Fibroblast of the aortic adventitia (primary cell): ENCODE results near the gene SRGAP3. TPM values are rescaled to one million over a fixed set of nuclear protein-coding genes. Genes with fewer than 3 reads are reported as not detected.

Experiments used
- DNase-seq: peaks from one replicate; pipeline ENCODE4 v3.0.0-alpha.2; 2010; ENCODE audit warnings: low read depth
- H3K4me3 ChIP-seq: 2 replicates; pipeline ENCODE4 v1.5.1; 2011; ENCODE audit warnings: low read depth, mild to moderate bottlenecking, control low read depth, low read length, moderate library complexity
- CTCF ChIP-seq: IDR thresholded peaks from 2 replicates; pipeline ENCODE4 v1.5.1; 2011; ENCODE audit warnings: mild to moderate bottlenecking, low read length, control low read depth, inconsistent platforms; ENCODE audit not compliant: insufficient read depth
- total RNA-seq: library from RNA; depleted of rRNA; stranded (reverse); fragments of >200 nt; gene quantifications from 2 replicates; pipeline ENCODE4 v1.2.3, GENCODE V29; 2012; ENCODE audit warnings: low replicate concordance

The SRGAP3 gene
- total RNA-seq, 1 donor, result 4.6 TPM

- DNase-seq, result no peak
- H3K4me3 ChIP-seq, result no peak overlapping the region
- no peak for TF ChIP-seq CTCF
Measured at GRCh38 chr3:9201266-9201665, 48.2 kb downstream of the SRGAP3 start.

GRCh38 chr3:9199775-9200174 lies 49.7 kb downstream of the SRGAP3 start:
- no peak for TF ChIP-seq CTCF
- no peak for DNase-seq
- H3K4me3 ChIP-seq, result no peak overlapping the region

GRCh38 chr3:9198899-9199335 lies 50.5 kb downstream of the SRGAP3 start:
- no peak for DNase-seq
- H3K4me3 ChIP-seq, result no peak overlapping the region
- no peak for TF ChIP-seq CTCF

GRCh38 chr3:9198261-9198660 lies 51.2 kb downstream of the SRGAP3 start:
- no peak for DNase-seq
- no peak overlapping the region for H3K4me3 ChIP-seq
- no peak for TF ChIP-seq CTCF

- DNase-seq, result no peak
- TF ChIP-seq CTCF, result no peak
- no peak overlapping the region for H3K4me3 ChIP-seq
Measured at GRCh38 chr3:9196020-9196419, 53.4 kb downstream of the SRGAP3 start.

GRCh38 chr3:9195390-9195789 lies 54.1 kb downstream of the SRGAP3 start:
- no peak for TF ChIP-seq CTCF
- H3K4me3 ChIP-seq, result no peak overlapping the region
- DNase-seq, result no peak

- no peak overlapping the region for H3K4me3 ChIP-seq
Measured at GRCh38 chr3:9194509-9195184, 54.8 kb downstream of the SRGAP3 start.

More at GRCh38 chr3:9194509-9195184, 54.8 kb downstream of the SRGAP3 start:
- no peak for DNase-seq
- TF ChIP-seq CTCF, result no peak
